ENCODE measurements around the gene KNSTRN.

Gene KNSTRN

DNA sequence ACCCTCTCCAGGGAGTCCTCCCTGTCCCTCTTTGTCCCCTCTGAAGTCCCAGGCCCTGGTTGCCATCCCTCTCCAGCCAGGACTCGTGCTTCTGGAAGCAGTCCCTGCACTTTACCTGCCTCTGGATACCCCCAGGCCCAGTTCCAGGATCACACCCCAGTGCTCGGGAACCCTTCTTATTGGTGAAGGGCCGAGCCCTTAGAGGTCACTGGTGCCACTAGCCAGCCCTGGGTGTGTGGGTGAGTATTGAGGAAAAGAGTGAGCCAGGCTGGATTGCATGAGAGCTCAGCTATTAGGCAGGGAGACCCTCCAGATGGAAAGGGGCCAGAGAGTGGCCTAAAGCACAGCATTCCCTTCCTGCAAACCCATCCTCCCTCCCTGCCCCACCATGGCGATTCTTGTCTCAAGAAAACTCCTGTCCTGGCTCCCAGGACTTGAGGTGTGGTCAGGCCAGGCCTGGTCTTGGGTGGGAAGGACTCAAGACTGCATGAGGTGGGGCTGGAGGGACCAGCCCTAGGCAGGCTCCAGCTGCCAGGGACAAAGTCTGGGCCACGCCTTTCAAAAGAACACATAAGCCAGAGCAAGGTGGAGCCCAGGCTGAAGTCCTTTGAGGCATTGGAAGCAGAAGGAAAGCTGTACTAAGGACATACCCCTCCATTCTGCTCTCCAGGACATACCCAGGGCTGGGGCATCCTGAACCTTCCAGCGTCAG lies 36.5 kb upstream of the KNSTRN start:
- no peak for DNase-seq (ENCODE audit: low spot score)

DNA sequence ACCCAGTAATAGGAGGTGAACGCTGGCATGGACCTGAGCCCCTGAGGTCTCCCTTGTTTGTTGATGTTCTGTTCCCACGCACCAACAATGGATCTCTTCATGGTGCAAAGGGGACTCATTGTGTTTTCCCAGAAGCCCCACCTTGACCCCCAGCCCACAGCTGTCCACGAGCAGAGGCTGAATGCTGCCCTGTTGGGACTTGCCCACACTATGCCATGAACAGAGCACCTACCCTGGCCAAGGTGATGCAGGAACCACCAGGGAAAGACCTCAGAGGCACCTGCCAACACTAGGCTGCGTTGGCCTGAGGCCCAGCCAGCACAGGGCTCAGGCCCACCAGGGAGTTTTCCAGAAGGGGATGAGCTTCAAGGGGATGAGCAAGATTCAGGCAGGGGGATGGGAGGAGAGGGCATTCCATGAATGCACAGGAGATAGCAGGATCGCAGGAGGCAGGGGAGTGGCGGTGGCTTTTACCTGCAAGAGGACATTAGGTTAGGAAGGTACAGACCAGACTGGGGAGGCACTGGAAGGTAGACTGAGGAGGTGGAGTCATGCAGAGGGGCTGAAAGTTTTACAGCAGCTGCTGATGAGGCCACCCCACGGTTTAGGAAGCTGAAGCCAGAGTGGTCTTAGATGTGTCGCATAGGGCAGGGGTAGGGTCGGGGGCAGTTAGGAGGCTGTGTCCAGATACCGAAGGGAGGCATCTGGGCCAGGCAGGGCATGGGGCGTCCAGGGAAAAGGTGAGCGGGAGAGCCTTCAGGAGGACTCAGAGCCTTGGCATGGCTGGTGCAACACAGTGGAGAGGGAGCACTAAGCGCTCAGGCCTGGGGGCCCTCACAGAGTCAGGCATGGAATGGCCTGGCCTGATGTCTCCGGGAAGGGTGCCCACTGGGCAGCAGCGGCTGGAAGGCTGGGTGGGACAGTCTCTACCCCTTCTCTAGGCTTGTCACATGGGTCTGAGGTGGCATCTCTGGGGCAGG lies 35.7 kb upstream of the KNSTRN start:
- no peak for DNase-seq (ENCODE audit: low spot score)

DNA sequence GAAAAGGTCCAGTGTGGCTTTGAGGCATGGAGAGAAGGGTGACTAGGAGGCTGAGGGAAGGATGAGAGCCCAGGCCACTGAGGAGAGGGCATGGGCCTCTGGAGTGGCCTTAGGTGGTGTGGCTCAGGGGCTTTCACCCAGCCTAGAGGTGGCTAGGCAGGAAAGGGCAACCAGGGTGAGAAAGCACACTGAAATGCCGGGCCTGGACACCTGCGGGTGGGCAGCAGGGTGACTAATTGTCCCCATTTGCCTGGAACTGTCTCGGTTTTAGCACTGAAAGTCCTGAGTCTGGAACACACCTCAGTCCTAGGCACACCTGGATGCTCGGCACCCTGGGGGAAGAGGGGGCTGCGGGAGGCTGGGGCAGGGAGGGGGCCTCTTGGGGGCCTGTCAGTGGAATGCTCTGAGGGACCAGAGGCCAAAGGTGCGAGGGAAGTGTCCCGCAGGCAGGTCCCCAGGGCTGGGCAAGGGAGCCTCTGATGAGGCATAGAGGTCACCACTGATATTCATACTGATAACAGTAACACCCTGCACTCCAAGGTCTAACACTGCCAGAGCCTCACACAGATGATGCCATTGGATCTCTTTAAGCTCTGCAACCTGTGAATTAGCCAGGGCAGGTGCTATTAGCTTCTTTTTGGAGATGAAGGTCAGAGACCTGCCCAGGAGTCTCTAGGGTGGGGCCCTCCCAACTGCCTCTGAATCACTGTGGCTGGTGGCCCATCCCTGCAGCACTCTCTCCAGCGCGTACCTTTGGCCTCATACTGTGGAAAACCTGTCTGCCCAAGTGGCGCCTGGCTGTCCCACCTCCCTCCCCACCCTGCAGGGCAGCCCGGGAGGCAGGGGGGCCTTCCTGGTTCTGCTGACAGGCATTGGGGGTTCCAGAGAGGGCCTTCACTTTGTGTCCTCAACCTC lies 34.7 kb upstream of the KNSTRN start:
- no peak for DNase-seq (ENCODE audit: low spot score)

DNA sequence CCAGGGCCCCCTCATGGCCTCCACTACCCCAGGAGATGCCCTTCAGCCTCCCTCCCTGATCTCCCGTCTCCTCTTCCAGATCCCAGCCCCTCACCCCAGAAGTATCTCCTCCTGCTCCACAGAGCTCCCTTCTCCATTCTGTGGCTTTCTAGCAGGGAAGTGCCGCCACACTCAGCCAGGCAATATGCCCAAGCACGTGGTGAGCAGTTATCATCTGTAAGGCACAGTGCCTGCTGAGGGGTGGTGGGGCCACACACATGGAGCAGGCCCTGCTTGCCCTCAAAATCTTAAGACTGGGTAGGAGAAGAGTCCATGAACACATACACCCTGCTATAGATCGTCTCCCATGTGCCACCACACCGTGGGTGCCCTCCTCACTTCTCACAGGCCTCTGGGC lies 34.0 kb upstream of the KNSTRN start:
- DNase-seq (ENCODE audit: low spot score) = no peak

DNA sequence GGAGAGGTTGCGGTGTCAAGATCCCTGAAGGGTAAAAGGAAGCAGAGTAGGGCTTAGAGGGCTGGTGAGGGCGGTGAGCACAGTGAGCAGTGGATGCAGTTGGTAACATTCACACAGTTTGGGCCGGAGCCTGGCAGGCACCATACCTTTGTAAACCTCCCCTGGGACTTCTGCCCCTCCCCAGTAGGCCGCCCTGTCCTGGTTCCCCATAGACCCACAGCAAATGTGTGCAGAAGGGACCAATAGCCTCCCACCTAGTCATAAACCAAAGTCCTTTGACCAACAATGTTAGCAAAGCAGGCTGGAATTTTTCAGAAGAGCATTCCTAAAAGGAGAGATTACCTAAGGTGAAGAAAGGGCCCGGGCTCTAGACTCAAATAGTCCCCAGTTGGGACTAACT lies 33.4 kb upstream of the KNSTRN start:
- DNase-seq (ENCODE audit: low spot score) = no peak

DNA sequence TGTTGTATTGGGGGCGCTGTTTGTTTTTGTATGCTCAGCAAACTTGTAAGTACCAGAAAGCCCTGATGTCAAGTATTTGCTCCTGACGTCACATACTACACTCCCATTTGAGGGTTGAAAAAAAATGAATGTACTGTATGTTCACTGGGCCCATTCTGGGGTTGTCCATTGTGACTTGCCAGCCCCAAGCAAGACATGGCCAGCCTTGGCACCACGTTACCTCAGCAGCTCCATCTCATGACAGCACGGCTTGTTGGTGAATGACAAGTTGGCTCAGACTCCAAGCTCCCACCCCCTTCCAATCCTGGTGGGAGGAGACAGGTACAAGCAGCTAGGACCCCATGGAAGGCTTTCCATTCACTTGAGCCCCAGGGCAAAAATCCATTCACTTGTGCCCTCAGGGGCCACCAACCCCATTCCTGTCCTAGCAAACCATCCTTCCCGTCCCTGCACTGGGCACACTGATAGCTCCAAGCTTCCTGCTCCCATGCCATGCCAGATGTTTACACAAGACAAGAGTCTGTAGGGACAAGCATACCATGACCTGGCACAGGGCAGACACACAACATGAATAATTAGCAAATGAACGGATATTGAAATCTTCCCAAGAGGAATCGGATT lies 30.1 kb upstream of the KNSTRN start:
- DNase-seq (ENCODE audit: low spot score) = no peak

DNA sequence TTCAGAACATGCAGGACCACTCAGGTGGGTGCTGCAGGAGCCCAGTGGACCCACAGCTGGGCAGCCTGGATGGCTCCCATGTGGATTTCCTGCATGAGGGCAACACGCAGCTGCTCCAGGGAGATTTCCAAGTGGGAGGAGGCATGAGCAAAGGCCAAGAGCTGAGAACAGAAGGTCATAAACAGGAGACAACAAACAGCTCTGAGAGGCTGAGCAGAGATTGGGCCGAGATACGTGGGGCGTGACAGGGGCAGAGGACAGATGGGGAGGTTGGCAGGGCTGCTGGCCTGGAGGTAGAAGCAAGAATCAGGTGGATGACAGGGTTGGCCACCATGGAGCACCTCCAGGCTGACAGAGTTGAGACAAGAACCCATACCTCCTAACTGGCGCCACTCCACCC lies 28.8 kb upstream of the KNSTRN start:
- no peak for DNase-seq (ENCODE audit: low spot score)

DNA sequence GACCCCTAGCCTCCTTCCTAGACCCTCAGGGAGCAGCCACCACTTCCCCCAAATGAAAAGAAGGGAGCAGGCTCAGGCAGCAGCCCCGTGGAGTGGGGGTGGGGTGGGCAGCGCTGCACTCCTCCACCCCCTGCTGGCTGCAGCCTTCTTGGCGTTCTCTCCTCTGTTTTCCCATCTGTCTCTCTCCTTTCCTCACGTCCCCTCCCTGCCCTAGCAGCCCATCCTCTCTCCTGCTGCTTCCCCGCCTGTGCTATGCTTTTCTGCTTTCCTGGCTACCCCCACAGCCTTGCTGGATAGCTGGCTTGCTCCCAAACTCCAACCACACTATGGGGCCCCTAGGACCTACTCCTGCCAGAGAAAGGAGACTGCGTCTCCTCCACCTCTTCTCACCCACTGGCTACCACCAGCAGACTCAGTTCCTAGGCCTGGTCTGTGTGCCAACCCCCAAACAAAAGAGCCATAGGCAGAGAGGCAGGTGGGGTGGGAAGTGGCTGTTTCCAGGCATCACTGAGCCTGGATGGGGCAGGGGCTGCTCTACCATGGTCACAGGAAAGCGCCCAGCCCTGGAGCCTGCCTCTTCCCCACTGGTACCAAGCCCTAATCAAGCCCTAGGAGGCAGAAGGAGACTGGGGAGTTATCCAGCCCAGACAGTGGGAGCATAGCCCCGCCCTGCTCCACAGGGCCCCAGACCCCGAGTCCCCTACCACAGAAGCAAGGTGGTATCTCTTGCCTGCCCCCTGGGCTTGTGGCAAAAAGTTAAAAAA lies 27.9 kb upstream of the KNSTRN start:
- peak; percentile 69 for DNase-seq (ENCODE audit: low spot score)

DNA sequence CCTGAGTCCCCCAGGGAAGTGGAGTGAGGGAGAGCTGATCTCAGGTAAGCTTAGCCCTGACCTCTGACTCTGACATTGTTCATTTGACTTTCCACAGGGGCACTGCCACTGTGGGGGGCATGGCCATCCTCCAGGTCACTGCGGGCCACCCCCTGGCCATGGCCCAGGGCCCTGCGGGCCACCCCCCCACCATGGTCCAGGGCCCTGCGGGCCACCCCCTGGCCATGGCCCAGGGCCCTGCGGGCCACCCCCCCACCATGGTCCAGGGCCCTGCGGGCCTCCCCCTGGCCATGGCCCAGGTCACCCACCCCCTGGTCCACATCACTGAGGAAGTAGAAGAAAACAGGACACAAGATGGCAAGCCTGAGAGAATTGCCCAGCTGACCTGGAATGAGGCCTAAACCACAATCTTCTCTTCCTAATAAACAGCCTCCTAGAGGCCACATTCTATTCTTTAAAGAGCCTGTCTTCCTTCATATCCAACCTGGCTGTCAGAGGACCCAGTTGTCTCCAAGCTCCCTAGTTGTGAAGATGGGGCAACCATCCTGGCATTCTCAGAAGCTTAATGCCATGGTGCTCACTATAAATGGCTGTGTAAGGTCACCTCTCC lies 26.4 kb upstream of the KNSTRN start:
- DNase-seq (ENCODE audit: low spot score) = no peak

DNA sequence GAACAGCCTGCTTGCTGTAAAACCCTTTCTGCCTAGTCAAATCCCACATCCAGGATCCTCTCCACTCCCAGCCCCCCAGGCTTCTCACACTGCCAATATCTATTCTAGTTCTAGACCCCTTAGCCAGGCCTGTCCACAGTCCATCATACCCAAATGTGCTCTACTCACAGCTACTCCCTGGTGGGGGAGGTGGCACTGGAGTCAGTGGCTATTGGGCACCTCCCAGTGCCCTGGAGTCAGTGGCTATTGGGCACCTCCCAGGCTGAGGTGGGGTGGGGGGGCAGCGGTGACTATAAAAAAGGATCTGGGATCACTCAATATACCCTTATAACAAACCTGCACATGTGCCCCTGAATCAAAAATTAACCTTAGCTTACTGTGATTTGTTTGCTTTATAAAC lies 25.3 kb upstream of the KNSTRN start:
- DNase-seq (ENCODE audit: low spot score) = no peak

DNA sequence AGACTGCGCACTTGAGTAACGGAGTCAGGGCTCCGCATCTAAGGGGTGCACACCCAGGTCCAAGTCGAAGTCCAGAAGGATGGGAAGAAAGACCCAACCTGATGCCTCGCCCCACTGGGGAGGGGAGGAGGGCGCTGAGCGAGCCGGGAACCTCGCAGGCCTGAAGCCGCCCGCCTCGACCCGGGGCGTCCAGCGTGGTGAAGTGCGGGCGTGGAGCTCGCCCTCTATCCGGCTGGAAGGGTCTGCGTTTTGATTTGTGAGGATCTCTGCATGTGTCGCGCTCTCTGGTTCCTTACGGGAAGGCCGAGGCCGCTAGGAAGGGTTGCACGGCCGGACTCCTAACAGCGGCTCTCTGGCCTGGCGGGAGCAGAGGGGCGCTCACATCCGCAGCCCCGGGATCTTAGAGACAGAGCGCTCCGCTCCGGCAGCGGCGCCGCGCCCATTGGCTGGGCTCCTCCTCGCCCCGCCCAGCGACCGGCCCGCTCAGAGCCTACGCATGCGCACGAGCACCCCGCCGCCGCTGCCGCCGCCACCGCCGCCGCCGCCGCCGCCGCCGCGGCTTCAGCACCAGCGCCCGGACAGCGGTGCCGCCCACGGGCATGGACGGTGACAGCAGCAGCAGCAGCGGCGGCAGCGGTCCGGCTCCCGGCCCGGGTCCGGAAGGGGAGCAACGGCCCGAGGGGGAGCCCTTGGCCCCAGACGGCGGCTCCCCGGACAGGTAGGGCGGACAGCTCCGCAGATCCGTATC lies 24.6 kb upstream of the KNSTRN start, which contains the start of gene DISP2:
Gene DISP2, plus strand, starts transcription at position 497 of the 748 bp plus-strand sequence. Its CDS starts 103 bp downstream, at position 600.
- peak; percentile 99 for DNase-seq (ENCODE audit: low spot score)

DNA sequence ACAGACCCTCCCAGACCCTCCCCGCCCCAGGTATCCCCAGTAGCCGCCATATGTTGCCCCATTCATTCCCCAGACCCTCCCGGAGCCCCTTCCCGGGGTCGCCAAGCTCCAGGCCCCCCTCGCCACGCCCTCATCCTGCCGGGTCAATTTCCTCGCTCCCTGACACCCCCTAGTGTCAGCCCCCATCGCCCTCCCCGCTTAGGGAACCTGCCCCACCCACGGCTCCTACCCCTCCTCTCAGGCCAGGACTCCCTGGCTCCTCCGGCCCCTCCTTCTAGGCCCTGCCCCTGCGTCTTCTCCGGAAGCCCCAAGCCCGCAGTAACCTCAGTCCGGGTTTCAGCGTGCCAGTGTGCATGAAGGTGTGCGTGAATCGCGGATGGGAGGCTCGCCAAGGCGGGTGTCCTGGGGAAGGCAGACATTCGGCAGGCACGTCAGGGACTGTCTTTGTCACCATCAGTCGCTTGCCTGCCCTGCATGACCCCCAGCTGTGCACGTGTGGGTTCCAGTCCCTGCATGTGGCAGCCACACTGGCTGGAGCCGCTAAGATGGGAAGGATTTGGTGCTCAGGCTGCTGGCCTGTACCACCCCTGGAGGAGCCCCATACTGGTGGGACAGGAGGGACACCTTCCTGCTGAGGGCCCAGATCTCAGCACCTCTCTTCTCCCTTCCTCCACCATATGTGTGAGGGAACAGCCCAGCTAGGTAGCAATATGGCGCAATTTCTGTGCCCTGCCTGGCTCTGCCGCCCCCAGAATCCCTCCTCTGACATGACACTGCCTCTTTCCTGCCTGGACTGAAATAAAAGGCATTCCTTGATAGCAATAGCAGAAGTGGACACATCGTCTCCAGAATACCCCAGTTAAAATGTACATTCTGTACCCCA lies 23.8 kb upstream of the KNSTRN start:
- DNase-seq (ENCODE audit: low spot score) = no peak

DNA sequence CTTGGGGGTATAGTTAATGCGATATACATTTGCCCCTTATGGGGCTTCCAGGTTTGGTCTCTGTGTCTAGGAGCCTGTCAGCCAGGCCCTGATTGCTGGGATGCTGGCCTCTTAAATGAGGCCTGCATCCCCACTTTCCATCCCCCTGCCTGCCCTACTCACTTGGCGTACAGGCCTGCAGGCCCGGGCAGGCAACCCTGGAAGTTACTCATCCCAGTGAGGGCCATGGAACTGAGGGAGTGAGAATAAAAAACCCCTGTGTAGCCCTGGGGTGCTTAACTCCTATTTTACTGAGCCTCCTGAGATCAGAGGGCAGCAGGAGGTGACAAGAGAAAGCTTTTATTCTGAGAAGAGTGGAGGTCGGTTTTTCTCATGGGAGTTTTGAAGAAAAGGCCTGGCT lies 22.5 kb upstream of the KNSTRN start:
- no peak for DNase-seq (ENCODE audit: low spot score)

DNA sequence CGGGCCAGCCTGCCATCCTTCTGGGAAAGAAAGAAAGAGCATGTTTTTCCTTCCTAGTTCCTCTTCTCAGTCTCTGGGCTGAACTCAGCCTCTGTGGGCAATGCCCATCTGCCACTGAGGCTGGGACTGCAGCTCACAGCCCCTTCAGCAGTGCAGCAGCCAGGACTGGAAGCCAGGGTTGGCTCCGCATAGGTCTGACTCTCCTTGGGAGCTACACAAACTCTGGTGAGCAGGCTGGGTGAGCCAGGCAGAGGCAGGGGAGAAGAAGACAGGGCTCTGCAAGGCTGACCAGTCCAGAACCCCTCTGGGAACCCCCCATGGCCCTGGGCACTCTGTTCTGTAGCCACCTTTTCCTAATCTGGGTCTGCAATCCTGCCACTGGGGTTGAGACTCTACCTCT lies 20.9 kb upstream of the KNSTRN start:
- DNase-seq (ENCODE audit: low spot score) = no peak

DNA sequence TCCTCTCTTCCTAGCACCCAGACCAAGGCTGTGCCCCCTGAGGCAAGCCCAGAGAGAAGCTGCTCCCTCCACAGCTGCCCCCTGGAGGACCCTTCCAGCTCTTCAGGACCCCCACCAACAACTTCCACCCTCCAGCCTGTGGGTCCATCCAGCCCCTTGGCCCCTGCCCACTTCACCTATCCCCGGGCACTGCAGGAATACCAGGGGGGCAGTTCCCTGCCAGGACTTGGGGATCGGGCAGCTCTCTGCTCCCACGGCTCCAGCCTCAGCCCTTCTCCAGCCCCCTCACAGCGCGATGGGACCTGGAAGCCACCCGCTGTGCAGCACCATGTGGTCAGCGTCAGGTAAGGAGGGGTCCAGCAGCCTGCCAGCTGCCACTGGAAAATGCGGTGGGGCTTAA lies 18.9 kb upstream of the KNSTRN start:
- no peak for DNase-seq (ENCODE audit: low spot score)

DNA sequence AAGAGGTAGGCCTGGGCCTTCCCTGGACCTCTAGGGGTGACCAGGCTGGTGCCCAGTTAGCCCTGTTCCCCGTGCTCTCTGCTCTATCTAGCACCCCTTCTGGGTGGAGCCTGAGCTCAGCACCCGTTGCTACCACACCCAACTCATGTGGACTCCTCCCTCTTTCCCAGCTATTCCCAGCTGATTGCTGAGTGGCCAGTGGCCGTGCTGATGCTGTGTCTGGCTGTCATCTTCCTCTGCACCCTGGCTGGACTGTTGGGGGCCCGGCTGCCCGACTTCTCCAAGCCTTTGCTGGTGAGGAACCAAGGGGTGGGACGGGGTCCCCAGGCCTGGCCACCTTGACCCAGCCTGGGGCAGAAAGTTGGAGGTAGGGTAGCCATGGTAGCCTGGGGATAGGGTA lies 18.3 kb upstream of the KNSTRN start:
- no peak for DNase-seq (ENCODE audit: low spot score)

DNA sequence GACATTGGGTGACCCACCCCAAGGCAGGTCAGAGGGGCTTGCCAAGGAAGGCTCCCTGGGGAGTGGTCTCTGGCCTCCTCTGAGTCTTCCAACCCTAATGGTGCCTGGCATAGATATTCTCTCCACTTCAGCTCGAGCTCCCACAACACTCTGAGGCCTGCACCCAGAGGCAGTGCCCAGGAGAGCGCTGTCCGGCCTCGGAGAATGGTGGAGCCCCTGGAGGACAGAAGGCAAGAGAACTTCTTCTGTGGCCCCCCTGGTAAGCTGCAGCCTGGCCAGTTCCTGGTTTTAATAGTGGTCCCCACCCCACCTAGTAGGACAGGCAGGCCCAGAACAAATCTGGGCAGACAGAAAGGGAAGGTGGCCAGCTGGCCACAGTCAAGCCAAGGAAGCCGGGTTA lies 17.5 kb upstream of the KNSTRN start:
- no peak for DNase-seq (ENCODE audit: low spot score)

DNA sequence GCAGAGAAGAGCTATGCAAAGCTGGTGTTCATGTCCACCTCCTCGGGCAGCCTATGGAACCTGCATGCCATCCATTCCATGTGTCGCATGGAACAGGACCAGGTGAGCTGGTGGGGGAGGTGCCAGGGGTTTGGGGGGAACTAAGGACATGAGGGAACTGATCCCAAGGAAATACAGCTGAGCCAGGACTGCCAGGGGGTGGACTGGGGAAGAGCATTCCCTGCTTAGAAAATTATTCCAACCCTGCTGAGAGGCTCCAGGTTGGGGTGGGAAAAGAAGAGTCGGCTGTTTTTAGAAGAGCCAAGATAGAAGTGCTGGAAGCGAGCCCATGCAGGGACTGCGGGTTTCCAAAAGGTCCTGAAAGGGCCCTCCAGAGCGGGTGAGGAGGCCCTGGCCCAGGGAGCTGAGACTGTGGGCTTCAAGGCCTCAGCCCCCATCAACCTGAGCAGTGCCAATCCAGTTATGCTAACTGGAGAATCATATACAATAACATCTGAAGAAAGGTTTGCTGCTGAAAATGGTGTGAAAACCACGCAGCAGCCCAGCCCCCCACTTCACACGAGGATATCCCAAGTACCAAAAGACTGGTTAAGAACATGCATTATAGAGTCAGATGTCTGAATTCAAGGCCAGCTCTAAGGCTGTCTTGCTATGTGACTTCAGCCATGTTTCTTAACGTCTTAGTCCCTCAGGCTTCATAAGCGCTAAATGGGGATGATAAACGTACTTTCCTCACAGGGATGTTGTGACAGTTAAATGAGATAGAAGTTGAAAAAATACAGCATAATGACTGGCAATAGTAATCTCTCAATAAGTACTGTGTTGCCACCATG lies 16.7 kb upstream of the KNSTRN start:
- DNase-seq (ENCODE audit: low spot score) = no peak

All from AG08396 (cell line).